Measurements from ENCODE around the gene TIMP2.

GRCh38 chr17:78878871-78879527 is 46.2 kb downstream of the TIMP2 start:
- TF ChIP-seq CTCF (IDR thresholded peaks at IDR 0.05; ENCODE audit: low read depth, low read length), result no peak
- TF ChIP-seq POLR2A (IDR thresholded peaks at IDR 0.05; ENCODE audit: extremely low read depth, insufficient read length), result no peak
- TF ChIP-seq MAX (IDR thresholded peaks at IDR 0.05; ENCODE audit: low read depth, low read length), result no peak
